HG03060 (cell line): ENCODE measurements around the gene PRPS1.
A peak's percentile ranks its signal among the peaks of the same experiment; 100 is the strongest.
"Not testable (repeated sequence)": the region's sequence is repeated elsewhere in the genome, so short reads cannot be mapped to it uniquely, and the experiment has no call there.

Experiments used
- ATAC-seq: cut with Tn5 transposase; IDR thresholded peaks from one replicate; pipeline ENCODE4 v1.9.1; 2021; ENCODE audit warnings: low read depth, moderate number of reproducible peaks; ENCODE audit not compliant: unreplicated experiment

Gene PRPS1

GRCh38 chrX:107673933-107674479 is 45.7 kb downstream of the PRPS1 start:
- ATAC-seq, result peak; percentile 93

GRCh38 chrX:107674480-107675364 is 46.4 kb downstream of the PRPS1 start:
- peak; percentile 1 for ATAC-seq

GRCh38 chrX:107675365-107675654 is 47.0 kb downstream of the PRPS1 start:
- no peak for ATAC-seq

GRCh38 chrX:107675823-107676555 is 47.7 kb downstream of the PRPS1 start:
- ATAC-seq, result no peak

- ATAC-seq, result no peak
Observed at GRCh38 chrX:107676559-107677378, 48.5 kb downstream of the PRPS1 start.

- ATAC-seq, result no peak
Observed at GRCh38 chrX:107677501-107677901, 49.2 kb downstream of the PRPS1 start.

GRCh38 chrX:107677909-107678308 is 49.6 kb downstream of the PRPS1 start:
- ATAC-seq, result no peak

- no peak for ATAC-seq
Observed at GRCh38 chrX:107678957-107679740, 50.8 kb downstream of the PRPS1 start.

- no peak for ATAC-seq
Observed at GRCh38 chrX:107682256-107682655, 53.9 kb downstream of the PRPS1 start.

- no peak for ATAC-seq
Observed at GRCh38 chrX:107683124-107683895, 55.0 kb downstream of the PRPS1 start.

GRCh38 chrX:107683931-107684330 is 55.6 kb downstream of the PRPS1 start:
- ATAC-seq, result no peak

- ATAC-seq, result no peak
Observed at GRCh38 chrX:107684956-107685385, 56.7 kb downstream of the PRPS1 start.

GRCh38 chrX:107685586-107685985 is 57.3 kb downstream of the PRPS1 start:
- not testable (repeated sequence) for ATAC-seq

GRCh38 chrX:107686026-107686425 is 57.7 kb downstream of the PRPS1 start:
- no peak for ATAC-seq

GRCh38 chrX:107686792-107687191 is 58.5 kb downstream of the PRPS1 start:
- ATAC-seq, result no peak

GRCh38 chrX:107687445-107687844 is 59.1 kb downstream of the PRPS1 start:
- no peak for ATAC-seq

GRCh38 chrX:107691024-107691448 is 62.7 kb downstream of the PRPS1 start:
- ATAC-seq, result no peak

- no peak for ATAC-seq
Observed at GRCh38 chrX:107699616-107700015, 71.3 kb downstream of the PRPS1 start.

GRCh38 chrX:107700317-107700774 is 72.0 kb downstream of the PRPS1 start:
- ATAC-seq, result no peak
